Type B pancreatic cell (in vitro differentiated cells): Measurements from ENCODE around the gene CDK5RAP3. TPM values are rescaled to one million over a fixed set of nuclear protein-coding genes. Genes with fewer than 3 reads are reported as not detected.

ENCODE experiments used
- DNase-seq: peaks from one replicate; pipeline ENCODE4 v3.0.0; 2021; ENCODE audit warnings: mixed read lengths; ENCODE audit not compliant: unreplicated experiment; ENCODE audit errors: extremely low spot score
- H3K27ac Mint-ChIP-seq: 2 replicates; pipeline ENCODE4 v1.8.0; 2021; ENCODE audit warnings: mild to moderate bottlenecking, mixed read lengths
- H3K27me3 Mint-ChIP-seq: 2 replicates; pipeline ENCODE4 v1.8.0; 2021; ENCODE audit warnings: mixed read lengths
- H3K36me3 Mint-ChIP-seq: 2 replicates; pipeline ENCODE4 v1.8.0; 2021; ENCODE audit warnings: mixed read lengths
- H3K4me1 Mint-ChIP-seq: one replicate; pipeline ENCODE4 v1.8.0; 2021; ENCODE audit warnings: mixed read lengths; ENCODE audit not compliant: unreplicated experiment
- H3K4me3 Mint-ChIP-seq: 2 replicates; pipeline ENCODE4 v1.8.0; 2021; ENCODE audit warnings: mild to moderate bottlenecking, mixed read lengths
- H3K9me3 Mint-ChIP-seq: 2 replicates; pipeline ENCODE4 v1.8.0; 2021; ENCODE audit warnings: mixed read lengths
- CTCF ChIP-seq: fragments of 200-600 bp; sonication (generic); conservative IDR thresholded peaks from 2 replicates; pipeline ENCODE4 v1.5.0; 2021; ENCODE audit warnings: antibody characterized with exemption, mild to moderate bottlenecking
- total RNA-seq: library from RNA; stranded (reverse); gene quantifications from 2 replicates; pipeline ENCODE4 v1.2.1, GENCODE V29; 2021; ENCODE audit warnings: low replicate concordance

CDK5RAP3 gene
- total RNA-seq, 1 donor from 2014 or later = 217 TPM

GRCh38 chr17:48027322-48027981 lies 56.5 kb downstream of the CDK5RAP3 start:
- TF ChIP-seq CTCF = no peak
- DNase-seq = no peak
- Mint-ChIP-seq H3K4me1 (peaks cover 21% of the 10 kb centered on the region), H3K27ac (no peak overlapping the region), H3K27me3 (peaks cover 39% of the 10 kb centered on the region), H3K36me3 (no peaks in the 10 kb centered on the region), H3K4me3 (no peak overlapping the region), H3K9me3 (no peaks in the 10 kb centered on the region)

- no peak for TF ChIP-seq CTCF
- Mint-ChIP-seq H3K27ac (no peak overlapping the region), H3K27me3 (peaks cover 43% of the 10 kb centered on the region), H3K9me3 (no peaks in the 10 kb centered on the region), H3K4me1 (peaks cover 16% of the 10 kb centered on the region), H3K36me3 (no peaks in the 10 kb centered on the region), H3K4me3 (no peak overlapping the region)
- DNase-seq = no peak
These were observed 57.8 kb downstream of the CDK5RAP3 start for GRCh38 chr17:48028736-48029135.

GRCh38 chr17:48030531-48030930 lies 59.6 kb downstream of the CDK5RAP3 start:
- Mint-ChIP-seq H3K27me3 (peaks cover 39% of the 10 kb centered on the region), H3K4me1 (peaks cover 9% of the 10 kb centered on the region), H3K9me3 (no peaks in the 10 kb centered on the region), H3K4me3 (no peak overlapping the region), H3K36me3 (no peaks in the 10 kb centered on the region), H3K27ac (no peak overlapping the region)
- TF ChIP-seq CTCF = no peak
- DNase-seq = no peak

Other genes with a start within 250 kb of the CDK5RAP3 start
- gene TBX21, start 237.9 kb upstream of the CDK5RAP3 start, total RNA-seq = not detected in 2 replicates
- gene OSBPL7, start 149.3 kb upstream of the CDK5RAP3 start, total RNA-seq = 9.1 and 20.3 TPM in 2 replicates
- gene MRPL10, start 139.6 kb upstream of the CDK5RAP3 start, total RNA-seq = 37.7 and 49.4 TPM in 2 replicates
- gene LRRC46, start 139.4 kb upstream of the CDK5RAP3 start, total RNA-seq = 0.64 and 2.8 TPM in 2 replicates
- gene SCRN2, start 129.8 kb upstream of the CDK5RAP3 start, total RNA-seq = 34.9 and 45.2 TPM in 2 replicates
- gene SP6, start 120.0 kb upstream of the CDK5RAP3 start, total RNA-seq = 19.3 and 75.1 TPM in 2 replicates
- gene SP2, start 74.9 kb upstream of the CDK5RAP3 start, total RNA-seq = 16.9 and 22.0 TPM in 2 replicates
- 12.8 and 16.3 TPM in 2 replicates for gene PNPO, start 29.5 kb upstream of the CDK5RAP3 start, total RNA-seq
- 20.0 and 32.5 TPM in 2 replicates for gene PRR15L, start 13.2 kb upstream of the CDK5RAP3 start, total RNA-seq
- 1.9 and 5.7 TPM in 2 replicates for gene COPZ2, start 66.7 kb downstream of the CDK5RAP3 start, total RNA-seq
- gene NFE2L1, start 77.2 kb downstream of the CDK5RAP3 start, total RNA-seq = 99.1 and 111 TPM in 2 replicates
- 72.8 and 154 TPM in 2 replicates for gene CBX1, start 130.4 kb downstream of the CDK5RAP3 start, total RNA-seq
- 16.2 and 19.1 TPM in 2 replicates for gene SNX11, start 136.7 kb downstream of the CDK5RAP3 start, total RNA-seq